ENCODE results near the gene ZDHHC17. TPM values are rescaled to one million over a fixed set of nuclear protein-coding genes. Genes with fewer than 3 reads are reported as not detected.

Gene ZDHHC17
- total RNA-seq, 2 experiments from 2014 or later: 36.4 to 42.6 TPM

GRCh38 chr12:76881142-76881541 lies 117.2 kb downstream of the ZDHHC17 start:
- no peak for ATAC-seq (ENCODE audit: poor library complexity)
- TF ChIP-seq CTCF (IDR thresholded peaks at IDR 0.05): no peak
- Histone ChIP-seq H3K27me3 (ENCODE audit: control insufficient read depth in 1 of 2, insufficient read depth in 2 of 2, low read length in 2 of 2) (peaks cover 23 to 33% of the 10 kb centered on the region in 2 experiments), H3K4me1 (ENCODE audit: insufficient read depth, low read length) (peaks cover 16% of the 10 kb centered on the region), H3K9me3 (ENCODE audit: control insufficient read depth in 1 of 2, insufficient read depth in 1 of 2, low read length in 2 of 2) (peaks cover 0 to 12% of the 10 kb centered on the region in 2 experiments), H3K27ac (ENCODE audit: low read depth in 1 of 2, low read length in 2 of 2) (no peak overlapping the region), H3K4me3 (ENCODE audit: low read length) (no peak overlapping the region), H3K36me3 (ENCODE audit: insufficient read depth, low read length) (no peaks in the 10 kb centered on the region)
- ChIA-PET CTCF (no interaction called here), POLR2A (no interaction called here)
- intact Hi-C loops (cut with DNase I, micrococcal nuclease): no loop called here
- H3K9me3 Mint-ChIP-seq: no peaks in the 10 kb centered on the region
- H3K4me3 Mint-ChIP-seq: peak overlapping the region; percentile 20
- no peaks in the 10 kb centered on the region for H3K36me3 Mint-ChIP-seq (ENCODE audit: low read depth)
- no peak overlapping the region for H3K27ac Mint-ChIP-seq
- H3K4me1 Mint-ChIP-seq (ENCODE audit: low read depth): peaks cover 24% of the 10 kb centered on the region
- no peak for DNase-seq
- peaks cover 46% of the 10 kb centered on the region for H3K27me3 Mint-ChIP-seq

GRCh38 chr12:76882367-76882766 lies 118.5 kb downstream of the ZDHHC17 start:
- Mint-ChIP-seq H3K36me3 (ENCODE audit: low read depth) (no peaks in the 10 kb centered on the region), H3K4me1 (ENCODE audit: low read depth) (peaks cover 21% of the 10 kb centered on the region), H3K9me3 (no peaks in the 10 kb centered on the region), H3K4me3 (no peak overlapping the region), H3K27me3 (peaks cover 39% of the 10 kb centered on the region), H3K27ac (no peak overlapping the region)
- DNase-seq (no peak), ATAC-seq (ENCODE audit: poor library complexity) (no peak)
- intact Hi-C loops (cut with DNase I, micrococcal nuclease): no loop called here
- TF ChIP-seq CTCF (IDR thresholded peaks at IDR 0.05): no peak
- ChIA-PET CTCF (no interaction called here), POLR2A (no interaction called here)
- H3K4me3 ChIP-seq (ENCODE audit: low read length): no peak overlapping the region
- H3K9me3 ChIP-seq (ENCODE audit: control insufficient read depth in 1 of 2, insufficient read depth in 1 of 2, low read length in 2 of 2): peaks cover 0 to 12% of the 10 kb centered on the region in 2 experiments
- no peak overlapping the region for H3K27ac ChIP-seq (ENCODE audit: low read depth in 1 of 2, low read length in 2 of 2)
- H3K27me3 ChIP-seq (ENCODE audit: control insufficient read depth in 1 of 2, insufficient read depth in 2 of 2, low read length in 2 of 2): peaks cover 11 to 24% of the 10 kb centered on the region in 2 experiments
- peaks cover 16% of the 10 kb centered on the region for H3K4me1 ChIP-seq (ENCODE audit: insufficient read depth, low read length)
- H3K36me3 ChIP-seq (ENCODE audit: insufficient read depth, low read length): no peaks in the 10 kb centered on the region

- Histone ChIP-seq H3K27ac (ENCODE audit: low read depth in 1 of 2, low read length in 2 of 2) (no peak overlapping the region), H3K27me3 (ENCODE audit: control insufficient read depth in 1 of 2, insufficient read depth in 2 of 2, low read length in 2 of 2) (peaks cover 5 to 21% of the 10 kb centered on the region in 2 experiments), H3K9me3 (ENCODE audit: control insufficient read depth in 1 of 2, insufficient read depth in 1 of 2, low read length in 2 of 2) (peaks cover 0 to 10% of the 10 kb centered on the region in 2 experiments), H3K36me3 (ENCODE audit: insufficient read depth, low read length) (no peaks in the 10 kb centered on the region), H3K4me1 (ENCODE audit: insufficient read depth, low read length) (peaks cover 13% of the 10 kb centered on the region), H3K4me3 (ENCODE audit: low read length) (no peak overlapping the region)
- H3K9me3 Mint-ChIP-seq: no peaks in the 10 kb centered on the region
- no peak overlapping the region for H3K4me3 Mint-ChIP-seq
- ChIA-PET CTCF (no interaction called here), POLR2A (no interaction called here)
- H3K27ac Mint-ChIP-seq: no peak overlapping the region
- H3K27me3 Mint-ChIP-seq: peaks cover 31% of the 10 kb centered on the region
- intact Hi-C loops (cut with DNase I, micrococcal nuclease): no loop called here
- no peaks in the 10 kb centered on the region for H3K36me3 Mint-ChIP-seq (ENCODE audit: low read depth)
- DNase-seq (no peak), ATAC-seq (ENCODE audit: poor library complexity) (no peak)
- no peak for TF ChIP-seq CTCF (IDR thresholded peaks at IDR 0.05)
- peaks cover 13% of the 10 kb centered on the region for H3K4me1 Mint-ChIP-seq (ENCODE audit: low read depth)
Measured at GRCh38 chr12:76883151-76883550, 119.2 kb downstream of the ZDHHC17 start.

Measured in CD4-positive, alpha-beta T cell (primary cell).